H54 (cell line): Measurements from ENCODE around the gene CDC123.

ENCODE experiments used
- DNase-seq: peaks from one replicate; pipeline ENCODE4 v3.0.0; 2011; ENCODE audit warnings: low spot score, mixed read lengths; ENCODE audit not compliant: insufficient read length
- FAIRE-seq: peaks from 3 replicates; lab custom pipeline; 2011; peaks lifted over from hg19 to GRCh38; lab: Jason Lieb, UNC
- POLR2A ChIP-seq: IDR thresholded peaks from 2 replicates; pipeline ENCODE4 v1.6.1; 2011; ENCODE audit warnings: low read depth, mild to moderate bottlenecking, low read length

Gene CDC123

DNA sequence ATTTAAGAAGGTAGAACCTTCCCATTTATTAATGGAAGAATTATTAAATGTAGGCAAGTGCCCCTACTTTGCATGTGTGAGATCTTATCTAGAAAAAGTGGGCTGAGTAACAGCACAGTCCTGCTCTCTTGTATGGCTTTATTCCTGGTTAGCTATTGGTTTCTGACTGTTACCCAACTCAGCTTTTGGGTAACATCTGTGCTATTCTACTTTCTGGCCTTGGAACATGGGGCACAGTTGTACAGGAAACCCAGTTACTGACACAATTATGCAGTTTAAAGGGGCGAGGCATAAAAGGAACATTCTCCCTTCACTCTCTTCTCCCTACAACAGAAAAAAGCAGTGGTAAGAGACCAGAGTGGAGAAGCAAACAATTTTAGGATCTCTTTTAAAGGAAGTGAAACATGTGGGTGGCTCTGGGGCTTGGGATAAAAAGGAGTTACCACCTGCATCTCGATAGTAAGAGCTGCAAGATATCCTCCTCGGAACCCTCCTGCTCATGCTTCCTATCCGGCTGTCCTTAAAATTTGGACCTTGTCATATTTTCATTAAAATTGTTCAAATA is 16.3 kb upstream of the CDC123 start:
- no peak for FAIRE-seq
- no peak for DNase-seq

DNA sequence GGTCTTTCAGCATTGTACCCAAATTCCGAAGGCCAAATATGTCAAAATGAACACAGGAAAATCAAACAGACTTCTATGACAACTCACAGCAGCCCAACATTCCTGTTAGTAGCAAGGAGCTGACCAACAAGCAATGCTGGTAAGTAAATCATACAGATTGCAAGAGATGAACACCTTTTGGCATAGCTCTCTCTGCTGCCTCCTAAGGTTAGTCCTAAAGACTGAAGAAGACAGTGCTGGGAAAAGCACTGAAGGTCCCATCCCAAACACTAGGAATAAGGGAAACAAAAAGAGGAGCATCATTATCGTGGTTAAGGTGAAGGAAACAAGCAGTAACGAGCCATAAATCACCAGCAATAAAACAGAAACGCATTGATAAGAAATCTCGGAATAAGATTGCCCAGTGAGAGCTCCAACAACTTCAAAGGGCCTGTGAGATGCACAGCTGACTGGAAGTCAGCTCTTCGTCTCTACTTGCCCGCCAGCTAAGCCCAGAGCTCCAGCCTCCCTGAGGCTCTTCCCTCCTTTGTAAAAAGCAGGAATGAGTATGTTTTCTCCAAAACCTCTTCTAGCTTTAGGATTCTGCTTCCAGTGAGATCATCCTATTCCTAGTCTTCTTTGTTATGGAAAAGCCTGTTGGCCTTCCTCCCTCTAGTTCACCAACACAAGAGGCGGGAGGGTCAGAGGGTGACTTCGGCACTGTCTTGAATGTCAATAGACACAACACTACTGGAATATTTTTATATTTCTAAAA is 15.6 kb upstream of the CDC123 start:
- TF ChIP-seq POLR2A: no peak
- no peak for FAIRE-seq
- no peak for DNase-seq

More for the DNA sequence above, 16.3 kb upstream of the CDC123 start:
- no peak for TF ChIP-seq POLR2A

DNA sequence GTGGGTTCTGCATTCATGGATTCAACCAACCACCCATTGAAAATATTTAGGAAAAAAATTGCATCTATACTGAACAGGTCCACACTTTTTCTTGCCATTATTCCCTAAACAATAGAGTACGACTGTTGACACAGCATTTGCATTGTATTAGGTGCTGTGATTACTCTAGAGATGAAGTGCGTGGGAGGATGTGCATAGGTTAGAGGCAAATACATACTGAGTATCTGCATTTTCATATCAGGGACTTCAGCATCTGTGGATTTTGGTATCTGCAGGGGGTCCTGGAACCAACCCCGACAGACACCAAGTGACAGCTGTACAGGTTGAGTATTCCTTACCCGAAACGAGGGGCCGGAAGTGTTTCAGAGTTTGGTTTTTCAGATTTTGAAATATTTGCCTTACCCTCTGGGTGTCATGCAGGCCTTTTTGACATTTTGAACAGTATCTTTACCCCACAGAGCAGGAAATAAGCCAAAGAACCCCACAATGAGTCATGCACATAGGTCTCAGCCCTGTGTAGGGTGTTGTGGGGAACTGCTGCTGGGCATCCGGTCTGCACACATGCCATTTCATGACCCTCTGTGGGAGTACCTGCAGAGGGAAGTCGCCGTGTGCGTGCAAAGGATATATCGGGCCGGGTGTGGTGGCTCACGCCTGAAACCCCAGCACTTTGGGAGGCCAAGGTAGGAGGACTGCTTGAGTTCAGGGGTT is 14.8 kb upstream of the CDC123 start:
- peak; percentile 28 for DNase-seq
- FAIRE-seq: peak; percentile 6
- no peak for TF ChIP-seq POLR2A

DNA sequence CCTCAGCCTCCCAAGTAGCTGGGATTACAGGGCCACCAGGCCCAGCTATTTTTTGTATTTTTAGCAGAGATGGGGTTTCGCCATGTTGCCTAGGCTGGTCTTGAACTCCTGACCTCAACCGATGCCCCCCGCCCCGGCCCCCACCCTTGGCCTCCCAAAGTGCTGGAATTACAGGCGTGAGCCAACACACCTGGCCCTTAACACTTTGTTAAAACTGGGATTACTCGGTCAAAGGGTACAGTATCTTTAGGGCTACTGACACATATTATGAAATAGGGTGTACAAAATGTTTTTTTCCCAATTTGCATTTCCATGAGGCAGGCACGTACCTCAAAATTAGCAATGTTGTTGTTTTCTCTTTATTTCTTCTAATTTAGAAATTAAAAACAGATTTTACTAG is 11.8 kb upstream of the CDC123 start:
- DNase-seq (no peak), FAIRE-seq (no peak)
- TF ChIP-seq POLR2A: no peak

DNA sequence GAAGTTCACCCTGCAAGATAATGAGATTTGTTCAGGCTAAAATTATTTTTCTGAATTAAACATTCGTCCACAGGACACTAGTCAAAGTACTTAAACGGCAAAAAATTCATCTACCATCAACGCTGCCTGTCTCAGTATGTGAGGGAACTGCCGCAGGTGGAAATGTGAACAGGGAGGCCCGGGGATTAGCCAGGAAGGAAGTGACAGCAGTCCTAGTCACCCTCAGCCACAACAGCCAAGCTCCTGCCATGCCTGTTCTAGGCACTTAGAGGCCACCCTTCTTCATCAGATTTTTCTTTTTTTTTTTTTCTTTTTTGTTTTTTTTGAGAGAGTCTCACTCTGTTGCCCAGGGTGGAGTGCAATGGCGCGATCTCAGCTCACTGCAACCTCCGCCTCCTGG is 9.7 kb upstream of the CDC123 start:
- no peak for FAIRE-seq
- TF ChIP-seq POLR2A: no peak

DNA sequence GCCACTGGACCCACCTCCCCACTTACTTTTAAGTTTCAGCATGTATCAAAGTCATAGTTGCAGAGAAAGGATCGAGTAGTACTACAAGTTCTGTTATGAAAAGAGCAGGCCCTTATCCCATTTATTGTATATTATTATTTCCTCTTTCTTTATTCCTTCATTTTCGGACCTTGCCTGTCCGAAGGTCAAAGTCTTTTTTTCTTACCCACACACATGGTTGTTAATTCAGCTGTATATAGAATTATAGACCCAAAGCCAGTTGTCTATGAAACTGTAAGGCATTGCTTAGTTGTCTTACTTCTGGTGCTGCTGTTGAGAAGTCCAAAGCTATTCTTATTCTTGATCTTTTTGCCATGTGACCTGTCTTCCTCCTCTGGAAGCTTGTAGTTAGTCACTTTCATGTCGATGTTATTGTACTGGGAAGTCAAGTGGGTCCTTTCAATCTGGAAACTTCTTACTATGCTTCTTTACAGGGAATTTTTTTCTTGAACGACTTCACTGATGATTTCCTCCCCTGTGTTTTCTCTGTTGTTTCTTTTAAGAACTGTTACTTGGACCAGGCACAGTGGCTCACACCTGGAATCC is 8.6 kb upstream of the CDC123 start:
- no peak for FAIRE-seq
- TF ChIP-seq POLR2A: no peak
- no peak for DNase-seq

More for the DNA sequence above, 9.7 kb upstream of the CDC123 start:
- no peak for DNase-seq

DNA sequence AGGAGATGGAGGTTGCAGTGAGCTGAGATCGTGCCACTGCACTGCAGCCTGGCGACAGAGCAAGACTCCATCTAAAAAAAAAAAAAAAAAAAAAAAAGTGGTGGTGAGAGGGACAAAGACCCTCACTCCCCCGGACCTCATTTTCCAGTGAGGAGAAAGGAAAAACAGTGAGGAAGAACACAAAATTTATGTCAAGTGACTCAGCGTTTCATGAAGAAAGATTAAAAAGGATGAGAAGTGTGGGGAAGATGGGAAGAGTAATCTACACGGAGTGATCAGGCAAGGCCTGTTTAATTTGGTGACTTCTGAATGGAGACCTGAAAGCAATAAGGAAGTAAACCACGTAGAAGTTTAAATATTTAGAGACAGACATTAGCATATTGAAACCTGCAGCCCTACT is 7.3 kb upstream of the CDC123 start:
- FAIRE-seq (no peak), DNase-seq (no peak)
- no peak for TF ChIP-seq POLR2A

DNA sequence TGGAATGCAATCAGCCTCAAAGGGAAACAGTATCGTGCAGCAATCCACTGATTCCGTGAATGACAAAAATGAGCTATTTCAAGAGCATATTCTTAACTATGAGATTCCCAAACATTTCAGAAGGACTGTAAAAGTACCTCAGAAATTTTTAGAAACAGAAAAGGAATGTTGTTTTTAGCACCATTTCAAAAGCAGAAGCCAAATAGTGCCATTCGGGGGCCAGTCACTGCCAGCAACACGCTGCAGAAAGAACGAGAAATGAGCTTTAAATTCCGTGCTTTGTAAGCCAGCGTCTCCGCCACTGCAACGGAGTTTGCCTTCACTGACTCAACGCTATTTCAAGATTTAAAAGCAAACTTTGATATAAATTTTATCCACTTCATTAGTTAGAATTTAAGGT is 6.6 kb upstream of the CDC123 start:
- no peak for TF ChIP-seq POLR2A
- no peak for FAIRE-seq
- no peak for DNase-seq

DNA sequence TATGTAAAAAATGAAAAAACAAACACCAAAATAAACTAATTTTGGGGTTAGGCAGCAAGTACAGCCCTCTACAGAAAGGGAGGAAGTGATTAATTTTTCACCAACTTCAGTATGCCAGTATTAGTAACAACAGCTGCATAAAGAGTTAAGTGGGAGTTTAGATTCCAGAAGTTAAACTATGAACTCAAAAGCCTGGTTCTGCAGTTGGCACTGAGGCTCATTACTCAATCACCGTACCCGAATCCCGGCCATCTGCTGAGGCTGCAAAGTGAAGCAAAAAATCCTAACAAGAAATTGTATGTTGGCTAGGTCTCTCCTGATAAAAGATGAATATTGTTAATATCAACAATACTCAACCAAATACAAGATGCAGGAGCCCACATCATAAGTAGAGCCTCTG is 4.3 kb upstream of the CDC123 start:
- FAIRE-seq (no peak), DNase-seq (no peak)
- no peak for TF ChIP-seq POLR2A

DNA sequence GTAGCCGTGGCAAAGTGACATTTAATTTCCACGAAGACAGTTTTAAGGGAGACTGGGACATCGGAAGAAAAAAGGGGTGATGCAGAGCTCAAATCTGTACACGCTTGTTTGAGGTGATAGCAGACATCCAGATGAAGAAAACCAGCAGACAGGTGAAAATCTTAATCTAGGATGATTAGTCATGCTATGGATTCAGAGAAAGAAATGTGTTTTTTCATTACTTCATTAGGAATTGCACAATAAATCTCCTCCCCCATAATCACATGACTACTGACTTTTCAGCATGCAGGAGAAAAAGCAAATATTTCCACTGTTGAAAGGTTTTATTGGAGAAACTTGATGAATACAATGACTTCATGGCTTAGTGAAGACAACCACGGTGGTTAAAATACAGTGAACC is 2.8 kb upstream of the CDC123 start:
- TF ChIP-seq POLR2A: no peak
- no peak for FAIRE-seq

DNA sequence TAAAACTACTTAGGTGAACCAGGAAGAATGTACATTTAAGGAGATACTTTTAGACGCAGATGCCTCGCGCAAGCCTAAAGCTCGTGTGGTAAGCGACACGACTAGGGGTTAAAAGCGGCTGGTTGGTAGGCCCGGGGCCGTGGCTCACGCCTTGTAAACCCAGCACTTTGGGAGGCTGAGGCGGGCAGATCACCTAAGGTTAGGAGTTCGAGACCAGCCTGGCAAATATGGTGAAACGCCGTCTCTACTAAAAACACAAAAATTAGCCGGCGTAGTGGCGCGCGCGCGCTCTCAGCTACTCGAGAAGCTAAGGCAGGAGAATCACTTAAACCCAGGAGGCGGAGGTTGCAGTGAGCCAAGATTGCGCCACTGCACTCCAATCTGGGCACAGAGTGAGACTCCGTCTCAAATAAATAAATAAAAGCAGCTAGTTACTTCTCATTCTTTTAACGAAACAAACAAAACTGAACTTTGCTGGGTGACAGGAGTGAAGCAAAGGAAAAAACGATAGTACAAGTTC is 1.2 kb upstream of the CDC123 start:
- DNase-seq (no peak), FAIRE-seq (no peak)
- no peak for TF ChIP-seq POLR2A

More for the DNA sequence above, 2.8 kb upstream of the CDC123 start:
- DNase-seq: no peak

DNA sequence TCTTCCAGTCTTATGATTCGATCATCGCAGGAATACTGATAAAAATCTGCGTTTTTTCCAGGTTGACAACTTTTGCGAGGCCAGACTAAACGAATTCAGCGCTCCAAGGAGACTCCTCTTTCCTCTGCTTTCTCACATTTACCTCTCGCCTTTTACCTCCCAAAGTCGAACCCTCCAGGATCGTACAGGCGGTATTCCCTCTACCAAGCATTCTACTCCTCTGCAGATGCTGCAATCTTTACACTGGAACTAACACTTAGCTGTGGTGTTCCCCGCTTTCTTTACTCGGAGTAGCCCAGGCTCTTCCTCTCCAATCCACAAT is 746 bp upstream of the CDC123 start:
- FAIRE-seq: no peak
- no peak for TF ChIP-seq POLR2A
- no peak for DNase-seq

DNA sequence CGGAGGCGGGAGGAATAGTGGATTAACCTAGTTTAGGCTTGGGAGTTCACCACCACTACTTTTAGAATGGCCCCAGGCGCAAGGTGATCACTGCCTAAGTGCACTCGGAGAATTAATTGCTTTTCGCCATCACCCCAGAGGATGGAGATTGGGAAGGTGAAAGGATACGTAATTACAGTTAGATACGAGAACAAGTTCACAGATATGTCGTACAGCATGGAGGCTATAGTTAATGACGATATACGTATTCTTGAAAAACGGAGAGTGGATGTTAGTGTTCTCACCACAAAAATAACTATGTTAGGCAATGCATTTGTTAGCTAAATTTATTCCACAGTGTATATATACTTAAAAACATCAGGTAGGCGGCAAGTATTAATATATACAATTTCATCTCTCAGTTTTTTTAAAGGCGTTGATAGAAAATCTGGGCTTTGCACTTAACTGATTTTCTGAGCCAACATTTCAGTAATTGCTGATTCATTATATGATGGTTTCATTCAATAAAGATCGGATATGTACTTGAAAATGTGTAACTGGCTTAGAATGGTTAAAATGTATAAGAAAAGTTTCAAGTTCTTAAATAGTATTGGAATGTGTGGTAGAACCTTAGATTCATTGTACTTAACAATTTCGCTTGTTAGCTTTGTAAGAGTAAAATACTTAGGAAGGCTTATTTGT is 683 bp downstream of the CDC123 start:
- FAIRE-seq (no peak), DNase-seq (no peak)
- no peak for TF ChIP-seq POLR2A
